DOHH2 (cell line): ENCODE measurements around the gene KIF13A.

Experiments used
- H3F3A ChIP-seq: fragments of 200-600 bp; sonication (generic), shearing (Covaris generic); 2 replicates; pipeline ENCODE4 v1.6.0; 2016; ENCODE audit warnings: antibody characterized with exemption, mild to moderate bottlenecking; ENCODE audit not compliant: control insufficient read depth, insufficient read depth
- H3K27ac ChIP-seq: fragments of 200-600 bp; sonication (generic); 2 replicates; pipeline ENCODE4 v1.5.1; 2014; ENCODE audit warnings: low read depth, mild to moderate bottlenecking, low read length, moderate library complexity
- H3K27me3 ChIP-seq: fragments of 200-600 bp; sonication (generic); 2 replicates; pipeline ENCODE4 v1.6.1; 2014; ENCODE audit warnings: mild to moderate bottlenecking, low read length, mixed read lengths; ENCODE audit not compliant: control insufficient read depth
- H3K36me3 ChIP-seq: fragments of 200-600 bp; sonication (generic); 2 replicates; pipeline ENCODE4 v1.6.1; 2014; ENCODE audit warnings: mild to moderate bottlenecking, low read length, moderate library complexity, mixed read lengths; ENCODE audit not compliant: control insufficient read depth
- H3K4me1 ChIP-seq: fragments of 200-600 bp; sonication (generic); 2 replicates; pipeline ENCODE4 v1.6.1; 2014; ENCODE audit warnings: mild to moderate bottlenecking, low read length, mixed read lengths; ENCODE audit not compliant: control insufficient read depth
- H3K4me2 ChIP-seq: fragments of 200-600 bp; sonication (generic); 2 replicates; pipeline ENCODE4 v1.6.0; 2014; ENCODE audit warnings: mild to moderate bottlenecking, low read length, moderate library complexity
- H3K4me3 ChIP-seq: fragments of 200-600 bp; sonication (generic); 2 replicates; pipeline ENCODE4 v1.5.1; 2014; ENCODE audit warnings: mild to moderate bottlenecking, low read length, mixed read lengths
- H3K79me2 ChIP-seq: fragments of 200-600 bp; sonication (generic); 2 replicates; pipeline ENCODE4 v1.6.1; 2014; ENCODE audit warnings: mild to moderate bottlenecking, low read length, mixed read lengths; ENCODE audit not compliant: control insufficient read depth
- H3K9me2 ChIP-seq: fragments of 200-600 bp; sonication (generic); replicated peaks from 2 replicates; pipeline ENCODE4 v1.6.1; 2014; ENCODE audit warnings: mild to moderate bottlenecking, low read length, mixed read lengths; ENCODE audit not compliant: control insufficient read depth
- H3K9me3 ChIP-seq: fragments of 200-600 bp; sonication (generic); 2 replicates; pipeline ENCODE4 v1.6.1; 2014; ENCODE audit warnings: antibody characterized with exemption, low read length, mixed read lengths; ENCODE audit not compliant: control insufficient read depth, insufficient read depth
- H4K20me1 ChIP-seq: fragments of 200-600 bp; sonication (generic); 2 replicates; pipeline ENCODE4 v1.6.0; 2014; ENCODE audit warnings: low read depth, mild to moderate bottlenecking, antibody characterized with exemption, low read length, moderate library complexity; ENCODE audit not compliant: control insufficient read depth, insufficient read depth
- CTCF ChIP-seq: fragments of 200-600 bp; sonication (generic); IDR thresholded peaks from one replicate; pipeline ENCODE4 v1.5.1; 2014; ENCODE audit warnings: antibody characterized with exemption, mild to moderate bottlenecking, low read depth, low read length; ENCODE audit not compliant: poor library complexity, severe bottlenecking
- EZH2phosphoT487 ChIP-seq: fragments of 200-600 bp; sonication (generic); IDR thresholded peaks from 2 replicates; pipeline ENCODE4 v1.6.1; 2017; ENCODE audit warnings: borderline replicate concordance, mild to moderate bottlenecking, antibody characterized with exemption, low read length, moderate library complexity, mixed read lengths

The KIF13A gene

GRCh38 chr6:17870300-17871188 is 116.9 kb downstream of the KIF13A start:
- H3K4me3 ChIP-seq = no peak overlapping the region
- peaks cover 12% of the 10 kb centered on the region for H3K27me3 ChIP-seq
- H3K9me3 ChIP-seq = no peaks in the 10 kb centered on the region
- H3K79me2 ChIP-seq = no peaks in the 10 kb centered on the region
- H3K9me2 ChIP-seq = no peaks in the 10 kb centered on the region
- H4K20me1 ChIP-seq = no peaks in the 10 kb centered on the region
- no peak overlapping the region for H3K27ac ChIP-seq
- no peaks in the 10 kb centered on the region for H3K4me1 ChIP-seq
- H3K36me3 ChIP-seq = no peaks in the 10 kb centered on the region
- no peaks in the 10 kb centered on the region for H3F3A ChIP-seq
- no peak overlapping the region for H3K4me2 ChIP-seq
- no peak for TF ChIP-seq EZH2phosphoT487
- TF ChIP-seq CTCF = no peak

GRCh38 chr6:17869753-17870050 is 117.7 kb downstream of the KIF13A start:
- no peaks in the 10 kb centered on the region for H3K36me3 ChIP-seq
- H3K79me2 ChIP-seq = no peaks in the 10 kb centered on the region
- H4K20me1 ChIP-seq = no peaks in the 10 kb centered on the region
- no peak overlapping the region for H3K4me2 ChIP-seq
- no peaks in the 10 kb centered on the region for H3K9me3 ChIP-seq
- H3F3A ChIP-seq = no peaks in the 10 kb centered on the region
- no peak overlapping the region for H3K27ac ChIP-seq
- TF ChIP-seq CTCF (no peak), EZH2phosphoT487 (no peak)
- H3K9me2 ChIP-seq = no peaks in the 10 kb centered on the region
- H3K4me3 ChIP-seq = no peak overlapping the region
- H3K4me1 ChIP-seq = no peaks in the 10 kb centered on the region
- peaks cover 13% of the 10 kb centered on the region for H3K27me3 ChIP-seq

GRCh38 chr6:17869010-17869752 is 118.3 kb downstream of the KIF13A start:
- H3K27me3 ChIP-seq = peaks cover 13% of the 10 kb centered on the region
- no peaks in the 10 kb centered on the region for H3K36me3 ChIP-seq
- H3K9me2 ChIP-seq = no peaks in the 10 kb centered on the region
- H3K4me3 ChIP-seq = no peak overlapping the region
- H3F3A ChIP-seq = no peaks in the 10 kb centered on the region
- no peak overlapping the region for H3K4me2 ChIP-seq
- H3K9me3 ChIP-seq = no peaks in the 10 kb centered on the region
- TF ChIP-seq EZH2phosphoT487 = no peak
- no peaks in the 10 kb centered on the region for H3K4me1 ChIP-seq
- H4K20me1 ChIP-seq = no peaks in the 10 kb centered on the region
- no peak overlapping the region for H3K27ac ChIP-seq
- no peaks in the 10 kb centered on the region for H3K79me2 ChIP-seq

GRCh38 chr6:17867880-17868279 is 119.6 kb downstream of the KIF13A start:
- Histone ChIP-seq H3K9me3 (no peaks in the 10 kb centered on the region), H3K4me3 (no peak overlapping the region), H3K4me2 (no peak overlapping the region), H4K20me1 (no peaks in the 10 kb centered on the region), H3K27me3 (peaks cover 13% of the 10 kb centered on the region), H3F3A (no peaks in the 10 kb centered on the region), H3K9me2 (no peaks in the 10 kb centered on the region), H3K27ac (no peak overlapping the region), H3K79me2 (no peaks in the 10 kb centered on the region), H3K36me3 (no peaks in the 10 kb centered on the region), H3K4me1 (no peaks in the 10 kb centered on the region)
- no peak for TF ChIP-seq CTCF
- TF ChIP-seq EZH2phosphoT487 = no peak
